IMR-90 (cell line): ENCODE data around the gene SMIM33. TPM values are rescaled to one million over a fixed set of nuclear protein-coding genes. Genes with fewer than 3 reads are reported as not detected.

Source experiments
- ATAC-seq: fragments of 200-7000 bp; cut with Tn5 transposase; 2 replicates; pipeline ENCODE4 v1.9.1; 2020; ENCODE audit warnings: low read depth, mild to moderate bottlenecking, moderate library complexity
- BruUV-seq: library from RNA; stranded (reverse); fragments of 400-500 nt; replicated peaks from 2 replicates; lab custom pipeline; 2021; lab: Mats Ljungman, UMichigan
- CTCF ChIA-PET: fragments of 300-600 bp; formaldehyde crosslinking; extraction: SDS; loops from one replicate; lab custom pipeline; 2021; ENCODE audit warnings: antibody characterized with exemption; lab: Yijun Ruan, JAX
- POLR2A ChIA-PET: fragments of 300-600 bp; sonication (Branson Sonifier 250); formaldehyde crosslinking; loops from one replicate; lab custom pipeline; 2022; ENCODE audit warnings: antibody characterized with exemption; ENCODE audit not compliant: unreplicated experiment; lab: Charles Lee
- DNase-seq: peaks from one replicate; pipeline ENCODE4 v3.0.0; 2013
- H2AFZ ChIP-seq: replicated peaks from 2 replicates; pipeline ENCODE3; 2013; ENCODE audit warnings: low read length, mild to moderate bottlenecking; ENCODE audit not compliant: poor library complexity
- H2AK5ac ChIP-seq: 2 replicates; pipeline ENCODE4 v1.6.1; 2013; ENCODE audit warnings: low read depth, low read length, inconsistent platforms
- H2AK9ac ChIP-seq: replicated peaks from 2 replicates; pipeline ENCODE3; 2013; ENCODE audit warnings: mild to moderate bottlenecking, low read depth, low read length, moderate library complexity; ENCODE audit not compliant: poor library complexity
- H2BK120ac ChIP-seq: 2 replicates; pipeline ENCODE4 v1.6.1; 2013; ENCODE audit warnings: low read depth, low read length, inconsistent platforms
- H2BK15ac ChIP-seq: 3 replicates; pipeline ENCODE4 v1.6.1; 2013; ENCODE audit warnings: low read depth, low read length, inconsistent platforms
- H2BK20ac ChIP-seq: 2 replicates; pipeline ENCODE4 v1.6.1; 2013; ENCODE audit warnings: low read depth, mild to moderate bottlenecking, inconsistent platforms, low read length, moderate library complexity
- H2BK5ac ChIP-seq: 2 replicates; pipeline ENCODE4 v1.6.1; 2013; ENCODE audit warnings: mild to moderate bottlenecking, low read depth, low read length, inconsistent platforms; ENCODE audit not compliant: poor library complexity, severe bottlenecking
- H3K14ac ChIP-seq: replicated peaks from 2 replicates; pipeline ENCODE4 v1.6.1; 2013; ENCODE audit warnings: low read depth, low read length, inconsistent platforms
- H3K18ac ChIP-seq: 2 replicates; pipeline ENCODE4 v1.6.1; 2013; ENCODE audit warnings: low read depth, low read length, control low read depth
- H3K23ac ChIP-seq: 2 replicates; pipeline ENCODE4 v1.6.1; 2013; ENCODE audit warnings: low read depth, low read length, inconsistent platforms
- H3K27ac ChIP-seq: 2 replicates; pipeline ENCODE4 v1.5.1; 2013; ENCODE audit warnings: mild to moderate bottlenecking, control low read depth, low read length; ENCODE audit not compliant: insufficient read depth
- H3K27me3 ChIP-seq: 2 replicates; pipeline ENCODE4 v1.6.1; 2013; ENCODE audit warnings: low read length; ENCODE audit not compliant: control insufficient read depth, insufficient read depth
- H3K36me3 ChIP-seq: 2 replicates; pipeline ENCODE4 v1.6.1; 2013; ENCODE audit warnings: low read length, mixed read lengths; ENCODE audit not compliant: control insufficient read depth, insufficient read depth
- H3K4ac ChIP-seq: 2 replicates; pipeline ENCODE4 v1.6.1; 2013; ENCODE audit warnings: low read depth, low read length, inconsistent platforms
- H3K4me1 ChIP-seq: 2 replicates; pipeline ENCODE4 v1.6.1; 2013; ENCODE audit warnings: low read length, mixed read lengths; ENCODE audit not compliant: control insufficient read depth, insufficient read depth
- H3K4me2 ChIP-seq: 2 replicates; pipeline ENCODE4 v1.6.1; 2013; ENCODE audit warnings: low read depth, mild to moderate bottlenecking, control low read depth, low read length, moderate library complexity
- H3K4me3 ChIP-seq: 2 replicates; pipeline ENCODE4 v1.5.1; 2013; ENCODE audit warnings: low read depth, mild to moderate bottlenecking, control low read depth, low read length, moderate library complexity; ENCODE audit not compliant: insufficient read depth
- H3K56ac ChIP-seq: 2 replicates; pipeline ENCODE4 v1.6.1; 2013; ENCODE audit warnings: low read length, inconsistent platforms; ENCODE audit not compliant: insufficient read depth; ENCODE audit errors: extremely low read depth
- H3K79me1 ChIP-seq, 2 experiments: 2 replicates each; pipeline ENCODE4 v1.6.1; 2013; ENCODE audit warnings: low read length in 2 of 2, inconsistent platforms in 1 of 2, low read depth in 1 of 2
- H3K9ac ChIP-seq: 2 replicates; pipeline ENCODE4 v1.6.1; 2013; ENCODE audit warnings: low read depth, low read length, control low read depth
- H3K9me1 ChIP-seq: 2 replicates; pipeline ENCODE4 v1.6.1; 2013; ENCODE audit warnings: low read length, inconsistent platforms; ENCODE audit not compliant: insufficient read depth
- H3K9me3 ChIP-seq: 2 replicates; pipeline ENCODE4 v1.6.1; 2013; ENCODE audit warnings: low read length; ENCODE audit not compliant: control insufficient read depth, insufficient read depth
- H4K20me1 ChIP-seq: 2 replicates; pipeline ENCODE4 v1.6.1; 2013; ENCODE audit warnings: low read length, inconsistent platforms; ENCODE audit not compliant: insufficient read depth
- H4K5ac ChIP-seq: 2 replicates; pipeline ENCODE4 v1.6.1; 2013; ENCODE audit warnings: mild to moderate bottlenecking, low read depth, low read length, control low read depth
- H4K8ac ChIP-seq, 2 experiments: 2 replicates each; pipeline ENCODE4 v1.6.1; 2013; ENCODE audit warnings: low read depth in 2 of 2, low read length in 2 of 2, control low read depth in 1 of 2, inconsistent platforms in 1 of 2
- H4K91ac ChIP-seq: 2 replicates; pipeline ENCODE4 v1.6.1; 2013; ENCODE audit warnings: low read depth, low read length, inconsistent platforms; ENCODE audit not compliant: insufficient read depth
- BHLHE40 ChIP-seq: fragments of 150-350 bp; IDR thresholded peaks from 2 replicates; pipeline ENCODE4 v1.6.1; 2016; ENCODE audit warnings: mild to moderate bottlenecking, low read depth, low read length
- CTCF ChIP-seq: conservative IDR thresholded peaks from 2 replicates; pipeline ENCODE4 v1.5.1; 2012; ENCODE audit warnings: mild to moderate bottlenecking, low read depth, low read length, improper control_type of control experiment
- RAD21 ChIP-seq: IDR thresholded peaks from 2 replicates; pipeline ENCODE4 v1.6.1; 2012; ENCODE audit warnings: low read length, improper control_type of control experiment
- WGBS, 2 experiments: methylation state at CpG; one replicate each; pipeline versions ENCODE4 v1.1.5 to v1.1.7; 2013; ENCODE audit warnings: missing lambda C conversion rate in 2 of 2; ENCODE audit not compliant: insufficient read length in 1 of 2; ENCODE audit errors: extremely low coverage in 2 of 2; 5-methylcytosine and 5-hydroxymethylcytosine counted together
- dilution Hi-C: fragments of 300-500 bp; cut with HindIII; formaldehyde crosslinking; loops from one replicate; pipeline ENCODE4 v1.14.3; 2018; ENCODE audit warnings: low sequenced_read_pairs; ENCODE audit not compliant: unreplicated experiment
- in situ Hi-C: fragments of 300-500 bp; cut with MboI; formaldehyde crosslinking; loops from 3 replicates; pipeline ENCODE4 v1.14.3; 2019; ENCODE audit warnings: low sequenced_read_pairs, inconsistent platforms, mixed read lengths
- intact Hi-C: fragments of 100-400 bp; cut with micrococcal nuclease; formaldehyde crosslinking; loops from 2 replicates; pipeline ENCODE4 v1.10.0; 2022
- polyA plus RNA-seq, 3 experiments: library from polyadenylated mRNA; depleted of rRNA; stranded (reverse); fragments of >200 nt; gene quantifications; 2 replicates each; pipeline ENCODE4 v1.2.3, GENCODE V29; 2012; ENCODE audit warnings: low replicate concordance in 1 of 3
- total RNA-seq: library from RNA; depleted of rRNA; stranded (reverse); fragments of >200 nt; gene quantifications from 2 replicates; pipeline ENCODE4 v1.2.3, GENCODE V29; 2012

SMIM33 gene
- total and polyA plus RNA-seq, 2 of the 4 experiments (the other 2 are of a cell fraction) = not detected

DNA sequence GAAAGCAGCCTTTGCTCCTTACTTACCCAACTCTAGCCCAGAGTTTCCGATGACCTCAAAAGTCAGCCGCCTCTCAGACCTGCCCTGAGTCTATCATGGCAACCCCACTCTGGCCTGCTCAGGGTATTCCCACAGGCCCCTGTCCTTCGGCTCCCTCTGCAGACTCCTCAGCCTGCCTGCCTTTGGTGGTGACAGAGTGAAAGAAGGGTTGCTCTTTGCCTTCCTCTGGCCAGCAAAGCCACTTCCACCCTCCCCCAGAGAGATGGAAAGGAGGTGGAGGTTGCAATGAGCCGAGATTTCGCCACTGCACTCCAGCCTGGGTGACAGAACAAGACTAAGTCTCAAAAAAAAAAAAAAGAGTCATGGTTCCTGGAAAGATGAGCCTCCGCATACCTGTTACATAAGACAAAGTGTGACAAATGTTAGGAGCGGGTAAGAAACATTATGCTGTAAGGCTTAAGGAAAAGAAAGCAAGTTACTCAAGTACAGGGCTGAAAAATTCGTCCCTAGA lies 2.3 kb upstream of the SMIM33 start:
- no peak for DNase-seq
- Histone ChIP-seq H3K4ac (no peak overlapping the region), H4K20me1 (no peaks in the 10 kb centered on the region), H4K8ac (no peak overlapping the region), H2AK5ac (peak overlapping the region; percentile 49; the same call in 1 of the 2 replicates), H3K4me3 (no peak overlapping the region), H2BK15ac (no peak overlapping the region), H3K4me2 (no peak overlapping the region), H3K18ac (no peak overlapping the region), H3K79me1 (no peaks in the 10 kb centered on the region), H3K4me1 (peaks cover 10% of the 10 kb centered on the region), H3K56ac (no peak overlapping the region), H2BK5ac (no peak overlapping the region), H3K23ac (no peak overlapping the region), H4K91ac (no peak overlapping the region), H2AK9ac (no peak overlapping the region), H3K36me3 (no peaks in the 10 kb centered on the region), H2BK20ac (no peak overlapping the region), H3K9me1 (peaks cover 4% of the 10 kb centered on the region; the same call in 1 of the 2 replicates), H2AFZ (peak overlapping the region; percentile 1), H3K9ac (no peak overlapping the region), H4K5ac (no peak overlapping the region), H2BK120ac (no peak overlapping the region), H3K27me3 (no peaks in the 10 kb centered on the region), H3K27ac (no peak overlapping the region), H3K14ac (no peak overlapping the region), H3K9me3 (no peaks in the 10 kb centered on the region)
- in situ Hi-C loops (no loop called here), dilution Hi-C loops (no loop called here), intact Hi-C loops (no loop called here)
- ChIA-PET POLR2A (no interaction called here), CTCF (interaction anchor here (0.6 kb wide), 1 partner anchor 44 kb away, joined by 4 read pairs; no protein-coding TSS in a partner anchor)
- TF ChIP-seq CTCF = 0 out of 2 replicates have a peak, but pooled peaks have one; percentile 20
- no peak for TF ChIP-seq BHLHE40
- peak; percentile 8; the same call in 1 of the 2 replicates for TF ChIP-seq RAD21
- 96% methylated on average over 3 of the region's 8 CpGs; no CpG with 5 or more reads in 1 of the 2 experiments for WGBS, 2 experiments
- no TSS peak for BruUV-seq
- ATAC-seq = peak; percentile 64
